ENCODE results near the gene RHOT1.

DNA sequence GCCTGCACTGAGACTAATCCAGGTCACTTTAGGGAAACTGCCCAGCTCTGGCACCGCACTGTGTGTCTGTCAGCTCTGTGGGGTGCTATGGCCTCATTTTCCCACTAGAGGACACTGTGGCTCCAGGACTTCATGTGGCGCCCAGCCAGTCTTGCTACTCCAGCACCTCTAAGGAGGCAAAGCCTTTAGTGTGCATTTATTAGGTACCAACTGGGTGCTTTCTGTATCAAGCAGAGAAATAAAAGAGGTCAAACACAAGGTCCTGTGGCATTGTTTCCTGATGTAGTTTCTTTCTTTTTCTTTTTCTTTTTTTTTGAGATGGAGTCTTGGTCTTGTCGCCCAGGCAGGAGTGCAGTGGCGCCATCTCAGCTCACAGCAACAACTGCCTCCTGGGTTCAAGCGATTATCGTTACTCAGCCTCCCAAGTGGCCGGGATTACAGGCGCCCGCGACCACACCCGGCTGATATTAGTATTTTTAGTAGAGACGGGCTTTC, 110.9 kb downstream of the RHOT1 start:
- TF ChIP-seq POLR2A (IDR thresholded peaks at IDR 0.05; ENCODE audit: low read length) (no peak), GATA1 (IDR thresholded peaks at IDR 0.05; ENCODE audit: low read depth, low read length) (no peak)
